Nephron progenitor cell (in vitro differentiated cells): ENCODE results near the gene PITPNM1.
"Not testable (repeated sequence)": the region's sequence is repeated elsewhere in the genome, so short reads cannot be mapped to it uniquely, and the experiment has no call there.

Experiments used
- DNase-seq: peaks from one replicate; pipeline ENCODE4 v3.0.0; 2021
- H3K27ac Mint-ChIP-seq: 2 replicates; pipeline ENCODE4 v1.8.0; 2021; ENCODE audit warnings: mild to moderate bottlenecking, moderate library complexity, mixed read lengths
- H3K27me3 Mint-ChIP-seq: 2 replicates; pipeline ENCODE4 v1.8.0; 2021; ENCODE audit warnings: mild to moderate bottlenecking, low read depth, mixed read lengths; ENCODE audit not compliant: poor library complexity
- H3K36me3 Mint-ChIP-seq: 2 replicates; pipeline ENCODE4 v1.8.0; 2021; ENCODE audit warnings: low read depth, mixed read lengths
- H3K4me1 Mint-ChIP-seq: 2 replicates; pipeline ENCODE4 v1.8.0; 2021; ENCODE audit warnings: mixed read lengths
- H3K4me3 Mint-ChIP-seq: 2 replicates; pipeline ENCODE4 v1.8.0; 2021; ENCODE audit warnings: mild to moderate bottlenecking, moderate library complexity, mixed read lengths
- H3K9me3 Mint-ChIP-seq: 2 replicates; pipeline ENCODE4 v1.8.0; 2021; ENCODE audit warnings: mild to moderate bottlenecking, moderate library complexity, mixed read lengths
- CTCF ChIP-seq: fragments of 200-600 bp; sonication (generic); IDR thresholded peaks from 2 replicates; pipeline ENCODE4 v1.5.0; 2021; ENCODE audit warnings: antibody characterized with exemption

The PITPNM1 gene

GRCh38 chr11:67489885-67490726, 15.1 kb downstream of the PITPNM1 start:
- Mint-ChIP-seq H3K27ac (peak overlapping the region; percentile 82), H3K4me1 (peaks cover 35% of the 10 kb centered on the region), H3K4me3 (no peak overlapping the region), H3K9me3 (no peaks in the 10 kb centered on the region), H3K36me3 (peaks cover 19% of the 10 kb centered on the region), H3K27me3 (peaks cover 4% of the 10 kb centered on the region)
- TF ChIP-seq CTCF: no peak
- DNase-seq: no peak

- no peak overlapping the region for H3K4me3 Mint-ChIP-seq
- peaks cover 43% of the 10 kb centered on the region for H3K4me1 Mint-ChIP-seq
- peaks cover 19% of the 10 kb centered on the region for H3K36me3 Mint-ChIP-seq
- TF ChIP-seq CTCF: no peak
- H3K27me3 Mint-ChIP-seq: peaks cover 4% of the 10 kb centered on the region
- H3K9me3 Mint-ChIP-seq: no peaks in the 10 kb centered on the region
- H3K27ac Mint-ChIP-seq: peak overlapping the region; percentile 82
- DNase-seq: no peak
Measured at GRCh38 chr11:67489203-67489884, 15.8 kb downstream of the PITPNM1 start.

- Mint-ChIP-seq H3K27me3 (peaks cover 13% of the 10 kb centered on the region), H3K4me3 (no peak overlapping the region), H3K27ac (no peak overlapping the region), H3K9me3 (peaks cover 4% of the 10 kb centered on the region), H3K4me1 (peaks cover 64% of the 10 kb centered on the region), H3K36me3 (peaks cover 19% of the 10 kb centered on the region)
- DNase-seq: no peak
- no peak for TF ChIP-seq CTCF
Measured at GRCh38 chr11:67486481-67487195, 18.5 kb downstream of the PITPNM1 start.

- Mint-ChIP-seq H3K27me3 (peaks cover 13% of the 10 kb centered on the region), H3K4me3 (peak overlapping the region; percentile 40), H3K36me3 (peaks cover 19% of the 10 kb centered on the region), H3K4me1 (peaks cover 57% of the 10 kb centered on the region)
- not testable (repeated sequence) for H3K27ac Mint-ChIP-seq, H3K9me3 Mint-ChIP-seq, DNase-seq
Measured at GRCh38 chr11:67485873-67486361, 19.2 kb downstream of the PITPNM1 start.

- Mint-ChIP-seq H3K4me1 (peaks cover 54% of the 10 kb centered on the region), H3K27me3 (peaks cover 15% of the 10 kb centered on the region), H3K36me3 (peaks cover 19% of the 10 kb centered on the region), H3K4me3 (peak overlapping the region; percentile 86), H3K27ac (no peak overlapping the region), H3K9me3 (peaks cover 5% of the 10 kb centered on the region)
- no peak for TF ChIP-seq CTCF
- no peak for DNase-seq
Measured at GRCh38 chr11:67484847-67485311, 20.3 kb downstream of the PITPNM1 start.
